ENCODE measurements around the gene NAB2. TPM values are rescaled to one million over a fixed set of nuclear protein-coding genes. Genes with fewer than 3 reads are reported as not detected.

NAB2 gene
- total and polyA plus RNA-seq, 9 of the 15 experiments (the other 6 are each of a cell fraction or from before 2014, with no cell fraction given) = 0.45 to 40.9 (median 20.4) TPM

DNA sequence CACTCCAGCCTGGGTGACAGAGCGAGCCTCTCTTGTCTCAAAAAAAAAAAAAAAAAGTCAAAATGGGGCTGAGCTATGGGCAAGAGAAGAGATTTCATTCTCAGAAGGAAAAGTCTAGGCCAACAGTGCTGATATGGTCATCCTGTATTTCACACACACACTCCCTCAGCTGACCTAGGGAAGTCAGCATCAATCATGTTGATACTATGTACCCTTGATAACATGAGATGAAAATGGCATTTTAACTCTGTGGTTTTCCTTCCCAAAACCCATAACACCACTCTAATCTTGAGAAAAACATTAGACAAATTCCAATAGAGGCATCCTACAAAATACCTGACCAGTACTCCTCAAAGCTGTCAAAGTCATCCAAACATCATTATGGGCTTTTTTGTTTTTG lies 8.1 kb upstream of the NAB2 start:
- Histone ChIP-seq H3K4me2 (ENCODE audit: insufficient read depth, low read length) (no peak overlapping the region), H3K4me3 (no peak overlapping the region), H3K9me3 (replicated peaks; ENCODE audit: control insufficient read depth, insufficient read depth, low read depth, low read length) (no peaks in the 10 kb centered on the region), H3K79me2 (ENCODE audit: control insufficient read depth, insufficient read depth, low read length) (peaks cover 26% of the 10 kb centered on the region), H4K20me1 (replicated peaks; ENCODE audit: control insufficient read depth, insufficient read depth, low read length) (no peaks in the 10 kb centered on the region), H3K9me1 (ENCODE audit: control insufficient read depth, insufficient read depth, low read length) (no peaks in the 10 kb centered on the region), H3K4me1 (replicated peaks in 1 of 2; ENCODE audit: control insufficient read depth in 2 of 2, insufficient read depth in 2 of 2, low read length in 2 of 2) (peaks cover 18 to 21% of the 10 kb centered on the region in 2 experiments), H3K36me3 (ENCODE audit: control insufficient read depth, insufficient read depth, low read length) (peaks cover 7% of the 10 kb centered on the region; the same call in 1 of the 3 replicates), H3K9ac (ENCODE audit: insufficient read depth in 1 of 2, low read depth in 2 of 2, low read length in 2 of 2) (no peak overlapping the region), H3K27me3 (ENCODE audit: control insufficient read depth in 2 of 2, insufficient read depth in 2 of 2, low read length in 2 of 2) (no peaks in the 10 kb centered on the region), H3K27ac (ENCODE audit: extremely low read depth, low read depth, low read length) (no peak overlapping the region), H2AFZ (ENCODE audit: low read depth, low read length) (no peak overlapping the region)
- in situ Hi-C loops (cut with MboI) (no loop called here), intact Hi-C loops (cut with micrococcal nuclease) (loop anchor here (10.0 kb wide), 1 partner anchor 446 kb away; the partner anchor contains the start of gene BAZ2A)
- FAIRE-seq (no peak), ATAC-seq (no peak), DNase-seq (ENCODE audit: extremely low read depth in 1 of 4, low spot score in 3 of 4) (no peak)
- CTCF ChIA-PET (ENCODE audit: low intra/inter-chr PET ratio) = no interaction called here
- WGBS (ENCODE audit: insufficient coverage, low coverage, missing lambda C conversion rate) = 67% methylated on average over 1 of the region's 1 CpG
- POLR2A ChIA-PET = interaction anchor here (0.7 to 3.6 kb wide), 4 partner anchors 9 to 22 kb away, joined by 3 to 44 read pairs (median 4); partner anchors contain the start of gene NAB2
- no TSS peak for BruUV-seq (replicated peaks)
- TF ChIP-seq ZNF184 (CRISPR knock-in tag; IDR thresholded peaks at IDR 0.05) = no peak
- TF ChIP-seq, protein P1, sequence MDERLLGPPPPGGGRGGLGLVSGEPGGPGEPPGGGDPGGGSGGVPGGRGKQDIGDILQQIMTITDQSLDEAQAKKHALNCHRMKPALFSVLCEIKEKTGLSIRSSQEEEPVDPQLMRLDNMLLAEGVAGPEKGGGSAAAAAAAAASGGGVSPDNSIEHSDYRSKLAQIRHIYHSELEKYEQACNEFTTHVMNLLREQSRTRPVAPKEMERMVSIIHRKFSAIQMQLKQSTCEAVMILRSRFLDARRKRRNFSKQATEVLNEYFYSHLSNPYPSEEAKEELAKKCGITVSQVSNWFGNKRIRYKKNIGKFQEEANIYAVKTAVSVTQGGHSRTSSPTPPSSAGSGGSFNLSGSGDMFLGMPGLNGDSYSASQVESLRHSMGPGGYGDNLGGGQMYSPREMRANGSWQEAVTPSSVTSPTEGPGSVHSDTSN (CRISPR knock-in tag; IDR thresholded peaks at IDR 0.05; ENCODE audit: low read depth) = no peak
- TF ChIP-seq, protein P1 (tag; conservative IDR thresholded peaks at IDR 0.05; ENCODE audit: low read depth) = peak; percentile 68
- TF ChIP-seq, protein P2, sequence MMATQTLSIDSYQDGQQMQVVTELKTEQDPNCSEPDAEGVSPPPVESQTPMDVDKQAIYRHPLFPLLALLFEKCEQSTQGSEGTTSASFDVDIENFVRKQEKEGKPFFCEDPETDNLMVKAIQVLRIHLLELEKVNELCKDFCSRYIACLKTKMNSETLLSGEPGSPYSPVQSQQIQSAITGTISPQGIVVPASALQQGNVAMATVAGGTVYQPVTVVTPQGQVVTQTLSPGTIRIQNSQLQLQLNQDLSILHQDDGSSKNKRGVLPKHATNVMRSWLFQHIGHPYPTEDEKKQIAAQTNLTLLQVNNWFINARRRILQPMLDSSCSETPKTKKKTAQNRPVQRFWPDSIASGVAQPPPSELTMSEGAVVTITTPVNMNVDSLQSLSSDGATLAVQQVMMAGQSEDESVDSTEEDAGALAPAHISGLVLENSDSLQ (IDR thresholded peaks at IDR 0.05) = peak; percentile 51
- TF ChIP-seq MEIS2 (IDR thresholded peaks at IDR 0.05; ENCODE audit: partially characterized antibody) = peak; percentile 77

Measured in K562 (cell line).